NCI-H446 treated with DMSO at 0.1 percent for 48 hours (cell line): ENCODE results near the gene WNT9B.
"Not testable (repeated sequence)": the region's sequence is repeated elsewhere in the genome, so short reads cannot be mapped to it uniquely, and the experiment has no call there.

Experiments
- DNase-seq: peaks from one replicate; lab custom pipeline; 2025; lab: John Stamatoyannopoulos, UW

The WNT9B gene

DNA sequence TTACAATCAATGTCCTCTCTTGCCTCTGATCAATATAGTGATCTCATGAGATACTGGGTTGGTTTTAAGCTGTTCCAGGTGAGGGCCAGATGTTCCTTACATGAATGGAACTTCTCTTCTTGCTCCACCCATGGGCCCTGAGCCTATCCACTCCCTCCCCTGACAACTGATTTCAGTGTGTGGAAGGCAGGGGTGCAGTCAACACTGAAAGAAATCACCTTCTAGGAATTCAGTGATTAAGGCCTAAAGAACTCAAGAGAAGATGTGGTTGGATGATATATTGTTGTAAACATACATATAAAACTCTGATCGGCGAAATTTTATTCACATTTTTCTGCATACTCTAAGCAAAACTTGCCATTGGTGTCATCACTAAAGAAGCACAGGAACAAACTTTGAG lies 64.8 kb downstream of the WNT9B start:
- DNase-seq: no peak

GRCh38 chr17:46916623-46917022 lies 65.2 kb downstream of the WNT9B start:
- DNase-seq: no peak

GRCh38 chr17:46917041-46917440 lies 65.7 kb downstream of the WNT9B start:
- no peak for DNase-seq

DNA sequence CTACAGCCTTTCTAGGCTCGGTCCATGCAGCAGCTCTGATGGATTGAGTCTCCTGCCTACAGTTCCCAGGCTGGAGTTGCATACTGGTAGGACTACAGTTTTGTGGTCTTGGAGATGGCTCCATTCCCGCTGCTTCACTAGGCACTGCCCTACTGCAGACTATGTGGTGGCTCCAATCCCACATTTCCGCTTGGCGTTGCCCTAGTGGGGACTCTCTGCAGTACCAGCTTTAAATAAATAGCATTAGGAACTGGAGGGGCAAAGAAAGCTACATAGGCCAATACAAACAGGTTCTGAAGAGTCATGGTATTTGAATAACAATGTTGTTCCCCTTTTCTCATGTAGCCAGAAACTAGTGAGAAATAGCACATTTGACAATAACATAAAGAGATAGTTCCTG lies 66.1 kb downstream of the WNT9B start:
- DNase-seq: no peak

DNA sequence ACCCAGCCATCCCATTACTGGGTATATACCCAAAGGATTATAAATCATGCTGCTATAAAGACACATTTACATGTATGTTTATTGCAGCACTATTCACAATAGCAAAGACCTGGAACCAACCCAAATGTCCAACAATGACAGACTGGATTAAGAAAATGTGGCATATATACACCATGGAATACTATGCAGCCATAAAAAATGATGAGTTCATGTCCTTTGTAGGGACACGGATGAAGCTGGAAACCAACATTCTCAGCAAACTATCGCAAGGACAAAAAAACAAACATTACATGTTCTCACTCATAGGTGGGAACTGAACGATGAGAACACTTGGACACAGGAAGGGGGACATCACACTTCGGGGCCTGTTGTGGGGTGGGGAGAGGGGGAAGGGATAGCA lies 70.6 kb downstream of the WNT9B start:
- not testable (repeated sequence) for DNase-seq

DNA sequence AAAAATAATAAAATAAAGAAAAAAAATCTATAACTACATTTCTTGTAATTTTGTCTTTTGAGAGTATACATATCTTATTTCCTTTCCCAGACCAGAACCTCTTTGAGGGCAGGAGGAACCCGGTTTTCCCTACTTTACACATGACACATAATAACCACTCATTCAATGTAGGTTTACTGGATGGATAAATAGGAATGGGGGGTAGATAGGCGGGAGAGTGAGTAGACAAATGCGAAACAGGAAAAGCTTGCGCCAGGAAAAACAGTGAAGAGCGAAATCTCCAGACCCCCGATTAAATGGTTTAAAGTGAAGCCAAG lies 71.1 kb downstream of the WNT9B start:
- no peak for DNase-seq

- peak; percentile 86 for DNase-seq
Observed at GRCh38 chr17:46922804-46923635, 71.6 kb downstream of the WNT9B start, which contains the start of gene GOSR2. TSS of gene GOSR2 (plus strand) at chr17:46923160. CDS start at chr17:46923193, 33 bp downstream.

- no peak for DNase-seq
Observed at GRCh38 chr17:46925185-46925868, 73.9 kb downstream of the WNT9B start.

- DNase-seq: no peak
Observed at GRCh38 chr17:46928467-46929261, 77.3 kb downstream of the WNT9B start.

GRCh38 chr17:46929413-46929812 lies 78.0 kb downstream of the WNT9B start:
- no peak for DNase-seq

- no peak for DNase-seq
Observed at GRCh38 chr17:46930051-46930450, 78.7 kb downstream of the WNT9B start.

- no peak for DNase-seq
Observed at GRCh38 chr17:46931596-46931995, 80.2 kb downstream of the WNT9B start.

- no peak for DNase-seq
Observed at GRCh38 chr17:46935658-46936266, 84.4 kb downstream of the WNT9B start.
